NT2/D1 (cell line): ENCODE data around the gene MOBP.

Experiments used
- DNase-seq: peaks from one replicate; pipeline ENCODE4 v3.0.0-alpha.2; 2011; ENCODE audit warnings: low read depth, low spot score
- H3K27me3 ChIP-seq: 2 replicates; pipeline ENCODE4 v1.6.0; 2011; ENCODE audit warnings: mild to moderate bottlenecking; ENCODE audit not compliant: insufficient read length, insufficient read depth
- H3K36me3 ChIP-seq: 2 replicates; pipeline ENCODE4 v1.6.1; 2011; ENCODE audit warnings: mild to moderate bottlenecking, low read length, mixed read lengths; ENCODE audit not compliant: insufficient read depth, insufficient read length
- H3K4me1 ChIP-seq: 2 replicates; pipeline ENCODE4 v1.5.1; 2011; ENCODE audit not compliant: insufficient read depth, insufficient read length
- H3K4me3 ChIP-seq: 2 replicates; pipeline ENCODE4 v1.5.1; 2011; ENCODE audit warnings: low read depth; ENCODE audit not compliant: insufficient read length
- H3K9ac ChIP-seq: 2 replicates; pipeline ENCODE4 v1.6.0; 2011; ENCODE audit warnings: low read depth; ENCODE audit not compliant: insufficient read length
- H3K9me3 ChIP-seq: 2 replicates; pipeline ENCODE4 v1.5.1; 2011; ENCODE audit warnings: mild to moderate bottlenecking, low read length; ENCODE audit not compliant: insufficient read depth
- SUZ12 ChIP-seq: IDR thresholded peaks from 2 replicates; pipeline ENCODE4 v1.6.1; 2011; ENCODE audit not compliant: insufficient read length, insufficient read depth; ENCODE audit errors: extremely low read depth
- YY1 ChIP-seq: IDR thresholded peaks from 2 replicates; pipeline ENCODE4 v1.6.1; 2011; ENCODE audit not compliant: insufficient read length, insufficient read depth
- ZNF274 ChIP-seq: IDR thresholded peaks from 2 replicates; pipeline ENCODE4 v1.6.1; 2011; ENCODE audit warnings: mild to moderate bottlenecking, low read depth, low read length

The MOBP gene

DNA sequence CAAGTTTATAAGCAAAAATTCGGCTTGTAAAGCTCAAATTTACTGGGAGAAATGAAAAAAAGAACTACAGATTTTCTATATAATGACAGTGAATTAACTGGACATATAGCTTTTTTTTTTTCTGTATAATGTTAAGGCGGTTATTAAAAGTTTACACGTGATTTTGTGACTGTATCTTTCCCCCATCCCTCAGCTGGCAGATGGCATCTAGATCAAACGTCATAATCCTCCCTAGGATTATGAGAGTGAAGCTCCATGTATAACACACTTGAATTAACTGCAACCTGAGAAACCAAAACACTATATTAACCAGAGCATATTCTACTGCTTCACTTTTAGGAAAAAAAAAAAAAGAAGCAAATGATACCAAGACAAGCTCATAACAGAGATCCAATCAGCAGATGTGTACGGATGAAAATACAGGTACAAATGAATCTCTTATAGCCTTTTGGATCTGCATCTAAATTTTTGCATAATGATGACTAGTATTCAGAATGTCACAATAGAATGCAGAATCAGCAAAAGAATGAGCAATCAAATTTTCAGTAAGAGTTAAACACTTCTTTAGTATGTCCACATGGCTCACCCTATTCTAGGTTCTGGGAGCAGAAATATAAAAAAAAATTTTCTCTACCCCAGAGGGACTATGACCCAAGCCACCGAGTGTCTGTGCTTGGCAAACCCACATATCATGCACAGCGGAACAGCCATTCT lies 12.4 kb downstream of the MOBP start:
- H3K9me3 ChIP-seq: peaks cover 15% of the 10 kb centered on the region
- no peak for TF ChIP-seq ZNF274
- TF ChIP-seq YY1: no peak
- TF ChIP-seq SUZ12: no peak
- H3K9ac ChIP-seq: no peak overlapping the region
- no peaks in the 10 kb centered on the region for H3K36me3 ChIP-seq
- DNase-seq: no peak
- H3K4me1 ChIP-seq: no peaks in the 10 kb centered on the region
- H3K4me3 ChIP-seq: no peak overlapping the region
- H3K27me3 ChIP-seq: no peaks in the 10 kb centered on the region

DNA sequence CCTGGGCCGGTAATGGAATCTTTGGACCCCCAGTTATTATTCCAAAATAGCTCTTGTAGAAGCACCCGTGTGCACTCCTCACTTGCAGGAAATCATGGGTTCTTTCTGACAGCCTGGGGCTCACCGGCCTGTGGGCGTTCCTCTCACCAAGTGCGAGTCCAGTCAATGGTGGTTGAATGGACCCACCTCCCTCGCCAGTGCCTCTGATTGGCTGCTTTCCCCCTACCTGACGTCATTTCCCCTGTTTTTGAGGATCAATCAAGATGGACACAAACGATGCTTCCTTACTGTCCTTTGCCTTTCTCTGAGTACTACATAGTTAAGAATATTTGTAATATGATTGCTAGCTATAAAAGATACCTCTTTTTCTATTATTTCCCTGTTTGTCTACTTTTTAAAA lies 18.1 kb downstream of the MOBP start:
- TF ChIP-seq YY1 (no peak), SUZ12 (no peak)
- Histone ChIP-seq H3K4me1 (no peaks in the 10 kb centered on the region), H3K9ac (no peak overlapping the region), H3K36me3 (no peaks in the 10 kb centered on the region), H3K9me3 (no peaks in the 10 kb centered on the region), H3K27me3 (no peaks in the 10 kb centered on the region), H3K4me3 (no peak overlapping the region)
- DNase-seq: no peak

DNA sequence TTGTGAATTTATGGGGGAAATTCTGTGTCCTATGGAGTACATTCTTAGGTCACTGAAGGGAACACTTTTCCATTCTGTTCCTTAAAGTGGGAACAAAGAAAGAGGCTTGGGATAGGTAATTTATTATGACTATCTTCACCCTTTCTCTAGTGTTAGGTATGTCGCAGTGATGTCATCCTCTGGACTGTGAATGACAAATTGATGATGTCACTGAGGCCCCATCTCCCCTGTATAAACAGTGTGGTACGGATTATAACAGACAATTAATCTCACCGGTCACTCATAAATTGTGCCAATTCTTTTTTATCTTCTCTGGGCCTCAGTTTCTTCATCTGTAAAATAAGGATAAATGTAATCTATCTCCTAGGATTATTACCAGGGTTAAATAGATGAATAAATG lies 23.5 kb downstream of the MOBP start:
- Histone ChIP-seq H3K27me3 (no peaks in the 10 kb centered on the region), H3K4me3 (no peak overlapping the region), H3K9me3 (no peaks in the 10 kb centered on the region), H3K36me3 (no peaks in the 10 kb centered on the region), H3K4me1 (no peaks in the 10 kb centered on the region), H3K9ac (no peak overlapping the region)
- TF ChIP-seq ZNF274: no peak
- no peak for TF ChIP-seq YY1
- TF ChIP-seq SUZ12: no peak
- no peak for DNase-seq

DNA sequence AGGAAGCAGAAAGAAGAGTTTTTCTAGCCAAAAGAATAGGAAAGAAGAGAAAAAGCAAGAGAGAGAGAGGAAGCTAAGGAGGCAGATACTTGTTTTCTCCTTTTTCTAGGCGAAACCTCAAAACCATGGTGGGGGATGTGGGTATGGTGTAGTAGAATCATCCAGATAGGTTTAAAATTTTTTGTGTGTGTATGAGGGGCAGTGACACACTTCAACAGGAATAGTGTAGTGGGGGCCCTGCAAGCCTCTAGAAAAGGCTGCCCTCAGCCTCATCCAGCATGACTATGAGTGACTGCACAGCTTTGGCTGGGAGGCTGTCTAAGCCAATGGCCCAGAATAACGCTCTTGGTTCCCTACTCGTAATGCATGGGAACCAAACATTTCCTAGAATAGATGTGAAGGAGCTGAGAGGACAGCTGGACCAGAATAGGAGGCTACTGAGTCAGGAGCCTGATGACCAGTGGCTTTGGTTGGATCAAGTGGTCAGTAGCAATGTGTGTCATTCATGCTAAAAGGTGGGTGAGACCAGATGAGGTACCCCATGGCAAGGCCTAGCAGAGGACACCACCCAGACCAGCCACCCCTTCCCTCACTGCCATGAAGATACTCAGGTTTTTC lies 24.4 kb downstream of the MOBP start:
- no peak for DNase-seq
- Histone ChIP-seq H3K9me3 (no peaks in the 10 kb centered on the region), H3K27me3 (no peaks in the 10 kb centered on the region), H3K4me1 (no peaks in the 10 kb centered on the region), H3K9ac (no peak overlapping the region), H3K36me3 (no peaks in the 10 kb centered on the region), H3K4me3 (no peak overlapping the region)
- no peak for TF ChIP-seq ZNF274
- TF ChIP-seq SUZ12: no peak
- no peak for TF ChIP-seq YY1

DNA sequence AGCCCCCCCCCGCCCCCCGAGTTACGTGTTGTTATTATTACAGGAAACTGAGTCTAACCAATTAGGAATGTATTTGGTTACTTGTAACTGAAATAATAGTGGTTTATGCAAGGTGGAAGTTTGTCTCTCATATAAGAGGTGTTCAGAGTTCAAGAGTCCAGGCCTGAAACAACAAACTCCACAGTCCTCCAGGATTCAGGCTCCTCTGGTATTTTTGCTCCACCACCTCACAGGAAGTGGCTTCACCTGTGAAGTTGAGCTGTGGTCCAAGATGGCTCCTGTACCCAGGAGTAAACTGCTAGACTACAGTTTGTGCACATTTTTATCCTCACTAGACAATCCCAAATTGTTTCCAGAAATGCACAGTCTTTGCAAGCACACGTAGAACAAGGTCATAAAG lies 27.3 kb downstream of the MOBP start:
- H3K36me3 ChIP-seq: no peaks in the 10 kb centered on the region
- no peaks in the 10 kb centered on the region for H3K27me3 ChIP-seq
- H3K9me3 ChIP-seq: no peaks in the 10 kb centered on the region
- H3K9ac ChIP-seq: no peak overlapping the region
- TF ChIP-seq ZNF274 (no peak), YY1 (no peak), SUZ12 (no peak)
- H3K4me1 ChIP-seq: no peaks in the 10 kb centered on the region
- no peak for DNase-seq
- no peak overlapping the region for H3K4me3 ChIP-seq

DNA sequence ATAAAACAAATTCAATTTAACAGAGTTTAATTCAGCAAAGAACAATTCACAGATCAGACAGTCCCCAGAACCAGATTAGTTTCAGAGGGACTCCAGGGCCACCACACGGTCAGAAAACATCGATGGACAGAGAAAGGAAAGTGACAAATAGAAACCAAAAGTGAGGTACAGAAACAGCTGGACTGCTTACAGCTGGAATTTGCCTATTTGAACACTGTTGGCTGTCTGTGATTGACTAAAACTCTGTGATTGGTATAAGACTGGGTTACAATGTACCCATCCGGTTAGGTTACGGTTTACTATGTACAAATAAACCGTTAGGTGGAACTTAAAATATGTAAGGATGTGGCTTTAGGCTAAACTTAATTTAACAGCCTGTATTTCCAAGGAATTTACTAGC lies 30.3 kb downstream of the MOBP start:
- TF ChIP-seq ZNF274 (no peak), YY1 (no peak)
- Histone ChIP-seq H3K27me3 (no peaks in the 10 kb centered on the region), H3K9me3 (no peaks in the 10 kb centered on the region), H3K4me3 (no peak overlapping the region), H3K9ac (no peak overlapping the region), H3K36me3 (no peaks in the 10 kb centered on the region), H3K4me1 (no peaks in the 10 kb centered on the region)
- no peak for DNase-seq

DNA sequence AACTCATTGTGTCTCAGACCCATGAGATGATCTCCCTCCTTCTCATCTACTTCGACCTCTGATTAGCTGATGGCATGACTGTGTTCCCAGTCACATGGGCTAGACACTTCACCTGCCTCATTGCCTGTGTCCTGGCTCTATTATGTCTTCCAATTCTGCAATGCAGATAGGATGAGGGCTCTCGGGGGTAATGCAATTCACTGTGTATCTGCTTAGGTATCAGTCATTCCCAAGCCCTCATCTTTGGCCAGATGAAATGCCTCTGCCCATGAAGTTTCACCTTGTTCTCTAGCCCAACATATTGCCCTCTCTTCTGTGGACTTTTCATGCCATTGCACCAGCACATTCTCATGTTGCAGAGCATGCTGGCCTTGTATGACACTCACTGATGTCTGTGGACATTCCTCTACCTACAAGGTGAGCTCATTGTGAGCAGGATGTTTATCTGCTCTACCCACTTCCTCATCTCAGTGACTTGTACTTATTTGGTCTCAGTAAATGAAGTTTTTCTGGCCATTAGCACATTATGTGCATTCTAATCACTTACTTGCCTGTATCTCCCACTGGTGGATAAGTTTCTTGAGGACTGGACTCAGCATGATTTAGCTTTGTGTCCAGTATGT lies 32.3 kb downstream of the MOBP start:
- DNase-seq: no peak
- Histone ChIP-seq H3K36me3 (no peaks in the 10 kb centered on the region), H3K4me3 (no peak overlapping the region), H3K9ac (no peak overlapping the region), H3K27me3 (no peaks in the 10 kb centered on the region), H3K9me3 (0 out of 2 replicates have a peak, but pooled peaks cover 4% of the 10 kb centered on the region), H3K4me1 (no peaks in the 10 kb centered on the region)
- no peak for TF ChIP-seq SUZ12

DNA sequence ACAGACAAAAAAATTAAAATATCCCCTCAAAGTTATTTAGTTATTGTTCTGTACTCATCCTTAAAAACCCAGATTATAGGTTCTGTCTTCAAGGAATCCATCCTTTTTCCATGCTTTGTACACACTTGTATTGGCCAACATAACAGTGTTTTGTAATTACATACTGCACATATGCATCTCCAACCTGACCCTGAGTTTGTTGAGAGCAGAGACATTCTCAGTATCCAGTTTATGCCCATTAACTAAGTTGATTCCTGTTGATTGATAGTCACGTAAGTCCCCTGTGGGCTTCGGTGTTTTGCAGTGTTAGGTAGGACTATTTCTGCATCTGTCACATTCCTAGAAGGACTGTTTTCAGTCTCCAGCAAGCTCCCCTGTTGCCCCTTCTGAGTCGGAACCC lies 33.6 kb downstream of the MOBP start:
- Histone ChIP-seq H3K4me3 (no peak overlapping the region), H3K4me1 (no peaks in the 10 kb centered on the region), H3K9me3 (0 out of 2 replicates have a peak, but pooled peaks cover 4% of the 10 kb centered on the region), H3K27me3 (no peaks in the 10 kb centered on the region), H3K9ac (no peak overlapping the region), H3K36me3 (no peaks in the 10 kb centered on the region)
- TF ChIP-seq SUZ12 (no peak), YY1 (no peak), ZNF274 (no peak)
- no peak for DNase-seq
